Hypothalamus (tissue), 51 donors: ENCODE results near the gene PTCD1.
A peak's percentile ranks its signal among the peaks of the same experiment; 100 is the strongest.

ENCODE experiments used
- DNase-seq, 51 donors: peaks; one replicate each; lab custom pipeline; 2025; lab: John Stamatoyannopoulos, UW

PTCD1 gene

GRCh38 chr7:99438573-99439480, at the start of gene PTCD1, which contains the start of gene CPSF4:
TSS of gene PTCD1 (minus strand) at chr7:99438798. CDS start at chr7:99435242, 3,556 bp downstream.
TSS of gene CPSF4 (plus strand) at chr7:99438943. CDS start at chr7:99439083, 140 bp downstream.
- peak; percentile 46 to 97 (median 93) for DNase-seq

GRCh38 chr7:99485094-99485493, 46.5 kb upstream of the PTCD1 start:
- DNase-seq: no peak

GRCh38 chr7:99478464-99479440, 40.2 kb upstream of the PTCD1 start:
- no peak for DNase-seq

GRCh38 chr7:99476107-99476506, 37.5 kb upstream of the PTCD1 start:
- DNase-seq: no peak

- no peak for DNase-seq
Measured at GRCh38 chr7:99473315-99473596, 34.7 kb upstream of the PTCD1 start.

GRCh38 chr7:99472561-99473314, 34.1 kb upstream of the PTCD1 start, which contains the start of gene ZNF789:
TSS of gene ZNF789 (plus strand) at chr7:99472890. CDS start at chr7:99476457, 3,567 bp downstream.
- DNase-seq: peak; percentile 36 to 99 (median 96)

- no peak for DNase-seq
Measured at GRCh38 chr7:99469381-99470065, 30.9 kb upstream of the PTCD1 start.

- DNase-seq: no peak
Measured at GRCh38 chr7:99468336-99468918, 29.8 kb upstream of the PTCD1 start.

- no peak for DNase-seq
Measured at GRCh38 chr7:99465421-99465768, 26.8 kb upstream of the PTCD1 start.

- no peak for DNase-seq
Measured at GRCh38 chr7:99461221-99461620, 22.6 kb upstream of the PTCD1 start.

GRCh38 chr7:99460651-99461050, 22.1 kb upstream of the PTCD1 start:
- DNase-seq: no peak

GRCh38 chr7:99459087-99459486, 20.5 kb upstream of the PTCD1 start:
- no peak for DNase-seq

GRCh38 chr7:99457650-99458493, 19.3 kb upstream of the PTCD1 start:
- no peak for DNase-seq

GRCh38 chr7:99457050-99457649, 18.6 kb upstream of the PTCD1 start:
- DNase-seq: no peak

GRCh38 chr7:99456288-99456687, 17.7 kb upstream of the PTCD1 start:
- DNase-seq: peak in 11 of 51 donors; percentile 6 to 43 (median 15)

GRCh38 chr7:99455874-99456273, 17.3 kb upstream of the PTCD1 start:
- DNase-seq: no peak

GRCh38 chr7:99453105-99453504, 14.5 kb upstream of the PTCD1 start:
- no peak for DNase-seq

- no peak for DNase-seq
Measured at GRCh38 chr7:99452541-99452940, 13.9 kb upstream of the PTCD1 start.
